ENCODE measurements around the gene IFI44L.
A peak's percentile ranks its signal among the peaks of the same experiment; 100 is the strongest.

IFI44L gene

DNA sequence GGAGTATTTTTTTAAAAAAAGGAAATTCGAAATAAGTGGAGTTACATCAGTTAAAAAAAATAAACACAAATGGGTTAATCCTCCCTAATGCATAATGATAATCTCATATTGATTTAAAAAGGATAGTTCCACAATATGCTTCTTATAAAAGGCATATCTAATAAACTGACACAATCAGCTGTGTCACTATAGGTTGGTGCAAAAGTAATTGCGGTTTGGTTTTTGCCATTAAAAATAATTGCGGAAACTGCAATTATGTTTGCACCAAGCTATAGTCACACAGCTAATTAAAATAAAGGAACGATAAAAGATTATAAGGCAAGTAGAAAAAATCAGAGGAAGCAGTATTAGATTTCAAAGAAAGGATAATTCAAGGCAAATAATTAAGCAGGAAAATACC lies 21.0 kb upstream of the IFI44L start:
- TF ChIP-seq, protein P1, sequence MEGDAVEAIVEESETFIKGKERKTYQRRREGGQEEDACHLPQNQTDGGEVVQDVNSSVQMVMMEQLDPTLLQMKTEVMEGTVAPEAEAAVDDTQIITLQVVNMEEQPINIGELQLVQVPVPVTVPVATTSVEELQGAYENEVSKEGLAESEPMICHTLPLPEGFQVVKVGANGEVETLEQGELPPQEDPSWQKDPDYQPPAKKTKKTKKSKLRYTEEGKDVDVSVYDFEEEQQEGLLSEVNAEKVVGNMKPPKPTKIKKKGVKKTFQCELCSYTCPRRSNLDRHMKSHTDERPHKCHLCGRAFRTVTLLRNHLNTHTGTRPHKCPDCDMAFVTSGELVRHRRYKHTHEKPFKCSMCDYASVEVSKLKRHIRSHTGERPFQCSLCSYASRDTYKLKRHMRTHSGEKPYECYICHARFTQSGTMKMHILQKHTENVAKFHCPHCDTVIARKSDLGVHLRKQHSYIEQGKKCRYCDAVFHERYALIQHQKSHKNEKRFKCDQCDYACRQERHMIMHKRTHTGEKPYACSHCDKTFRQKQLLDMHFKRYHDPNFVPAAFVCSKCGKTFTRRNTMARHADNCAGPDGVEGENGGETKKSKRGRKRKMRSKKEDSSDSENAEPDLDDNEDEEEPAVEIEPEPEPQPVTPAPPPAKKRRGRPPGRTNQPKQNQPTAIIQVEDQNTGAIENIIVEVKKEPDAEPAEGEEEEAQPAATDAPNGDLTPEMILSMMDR (IDR thresholded peaks at IDR 0.05; ENCODE audit: extremely low read depth, insufficient read depth, missing control alignments) = no peak
- no peak for DNase-seq (ENCODE audit: low spot score)
- in situ Hi-C loops (cut with MboI; ENCODE audit: low pct_unique_long_range_greater_than_20kb, low sequenced_read_pairs, unreplicated experiment) = no loop called here

DNA sequence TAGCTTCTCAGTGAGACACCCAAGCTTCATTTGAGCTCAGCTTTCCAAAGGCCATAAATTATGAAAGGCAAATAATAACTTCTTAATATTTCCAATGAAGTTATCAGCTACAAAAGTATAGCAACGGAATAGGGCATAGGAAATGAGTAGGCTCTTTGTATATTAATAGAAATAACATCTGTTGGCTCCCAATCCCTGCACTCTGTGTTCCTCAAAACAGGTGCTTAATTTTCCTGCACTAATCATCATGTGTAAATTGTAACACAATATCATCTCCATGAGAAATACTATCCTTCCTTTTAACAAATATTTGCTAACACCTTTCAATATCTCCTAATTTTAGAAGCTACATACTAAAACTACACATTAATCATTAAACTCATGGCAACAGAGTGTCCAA lies 19.2 kb upstream of the IFI44L start:
- in situ Hi-C loops (cut with MboI; ENCODE audit: low pct_unique_long_range_greater_than_20kb, low sequenced_read_pairs, unreplicated experiment) = loop anchor here (10.0 kb wide), 1 partner anchor 476 kb away; no protein-coding TSS in a partner anchor
- no peak for DNase-seq (ENCODE audit: low spot score)
- TF ChIP-seq, protein P1 (IDR thresholded peaks at IDR 0.05; ENCODE audit: extremely low read depth, insufficient read depth, missing control alignments) = no peak

DNA sequence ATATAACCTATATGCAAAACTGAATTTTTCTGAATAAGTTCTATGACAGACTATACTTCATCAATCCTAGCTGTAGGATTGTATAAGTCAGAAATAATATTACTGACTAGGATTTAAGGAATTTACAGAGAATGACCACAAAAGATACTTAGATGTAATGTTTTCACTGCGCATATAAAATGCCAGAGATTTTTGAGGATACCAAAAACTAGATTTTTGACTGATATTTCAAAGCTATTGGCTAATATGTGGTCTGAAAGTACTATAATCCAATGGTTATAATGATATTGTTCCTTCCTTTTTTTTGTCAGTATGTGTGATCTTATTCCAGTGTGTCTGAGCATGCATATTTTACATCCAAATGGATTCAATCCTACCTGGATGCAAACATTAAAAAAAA lies 17.0 kb upstream of the IFI44L start:
- in situ Hi-C loops (cut with MboI; ENCODE audit: low pct_unique_long_range_greater_than_20kb, low sequenced_read_pairs, unreplicated experiment) = loop anchor here (10.0 kb wide), 1 partner anchor 478 kb away; no protein-coding TSS in a partner anchor
- TF ChIP-seq, protein P1 (IDR thresholded peaks at IDR 0.05; ENCODE audit: extremely low read depth, insufficient read depth, missing control alignments) = no peak
- no peak for DNase-seq (ENCODE audit: low spot score)

DNA sequence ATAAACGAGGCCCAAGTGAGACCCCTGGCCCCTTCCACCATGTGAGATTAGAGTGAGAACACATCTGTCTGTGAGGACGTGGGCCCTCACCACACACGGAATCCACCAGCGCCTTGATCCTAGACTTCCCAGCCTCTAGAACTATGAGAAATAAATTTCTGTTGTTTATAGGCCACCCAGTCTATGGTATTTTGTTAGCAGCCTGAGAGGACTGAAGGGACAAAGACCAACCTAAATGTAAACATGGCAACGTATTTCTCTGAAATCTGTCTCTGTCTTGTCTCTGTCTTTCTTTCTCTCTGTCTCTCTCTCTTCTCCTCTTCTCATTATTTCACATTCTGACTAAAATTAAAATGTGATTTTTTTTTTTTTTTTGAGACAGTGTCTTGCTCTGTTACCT lies 15.6 kb upstream of the IFI44L start:
- in situ Hi-C loops (cut with MboI; ENCODE audit: low pct_unique_long_range_greater_than_20kb, low sequenced_read_pairs, unreplicated experiment) = loop anchor here (10.0 kb wide), 1 partner anchor 480 kb away; no protein-coding TSS in a partner anchor
- DNase-seq (ENCODE audit: low spot score) = no peak
- TF ChIP-seq, protein P1 (IDR thresholded peaks at IDR 0.05; ENCODE audit: extremely low read depth, insufficient read depth, missing control alignments) = no peak

DNA sequence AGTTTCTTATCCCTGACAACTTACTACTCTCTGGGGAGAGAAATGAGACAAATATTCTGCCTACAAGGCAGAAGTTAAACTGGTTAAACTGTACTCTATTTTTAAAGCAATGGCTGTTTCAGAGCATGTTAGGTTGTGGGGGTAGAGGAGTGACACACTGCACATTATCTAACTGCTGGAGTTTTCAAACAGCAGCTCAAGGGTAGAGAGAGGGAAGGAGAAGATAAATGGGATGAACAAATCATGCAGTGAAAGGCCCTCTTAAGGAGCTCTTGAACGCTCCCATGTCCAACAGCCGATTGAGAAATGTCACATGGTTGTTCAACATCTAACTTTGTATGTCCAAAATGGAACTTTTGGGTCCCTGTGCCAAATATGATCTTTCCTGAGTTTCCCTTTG lies 14.0 kb upstream of the IFI44L start:
- in situ Hi-C loops (cut with MboI; ENCODE audit: low pct_unique_long_range_greater_than_20kb, low sequenced_read_pairs, unreplicated experiment) = loop anchor here (10.0 kb wide), 1 partner anchor 481 kb away; no protein-coding TSS in a partner anchor
- TF ChIP-seq, protein P1 (IDR thresholded peaks at IDR 0.05; ENCODE audit: extremely low read depth, insufficient read depth, missing control alignments) = no peak
- no peak for DNase-seq (ENCODE audit: low spot score)

DNA sequence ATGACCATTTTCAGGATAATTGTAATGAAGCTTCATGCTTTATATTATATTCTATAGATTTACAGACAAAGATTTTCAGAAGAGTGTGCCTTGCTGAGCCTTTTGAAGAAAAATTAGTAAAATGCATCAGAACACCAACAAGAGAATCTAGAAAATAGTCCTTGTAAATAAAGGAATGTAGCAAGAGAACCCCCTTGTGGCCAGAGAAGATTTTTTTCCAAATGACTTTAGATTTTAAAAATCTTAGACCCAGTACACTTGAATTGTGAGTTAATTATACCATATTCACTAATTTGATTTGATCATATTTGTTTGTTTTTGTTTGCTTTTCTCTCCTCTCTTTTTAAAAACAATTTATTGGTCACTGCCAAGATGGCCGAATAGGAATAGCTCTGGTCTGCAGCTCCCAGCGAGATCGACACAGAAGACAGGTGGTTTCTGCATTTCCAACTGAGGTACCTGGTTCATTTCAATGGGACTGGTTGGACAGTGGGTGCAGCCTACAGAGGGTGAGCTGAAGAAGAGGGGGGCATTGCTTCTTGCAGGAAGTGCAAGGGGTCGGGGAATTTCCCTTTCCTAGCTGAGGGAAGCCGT lies 12.8 kb upstream of the IFI44L start:
- TF ChIP-seq, protein P1 (IDR thresholded peaks at IDR 0.05; ENCODE audit: extremely low read depth, insufficient read depth, missing control alignments) = peak; percentile 40
- peak; percentile 3 for DNase-seq (ENCODE audit: low spot score)
- in situ Hi-C loops (cut with MboI; ENCODE audit: low pct_unique_long_range_greater_than_20kb, low sequenced_read_pairs, unreplicated experiment) = loop anchor here (10.0 kb wide), 1 partner anchor 483 kb away; no protein-coding TSS in a partner anchor

Data from GM13977 (cell line).